Heart left ventricle (tissue), 16 donors: ENCODE results near the gene SLC5A6. TPM values are rescaled to one million over a fixed set of nuclear protein-coding genes. Genes with fewer than 3 reads are reported as not detected.

Experiments
- ATAC-seq, 4 donors: fragments of 200-7000 bp; cut with Tn5 transposase; one replicate each; pipeline ENCODE4 v1.9.1; 2020 to 2022; ENCODE audit warnings: moderate library complexity in 4 of 4, mild to moderate bottlenecking in 3 of 4, moderate number of reproducible peaks in 1 of 4
- DNase-seq, 5 donors: peaks; one replicate each; pipeline ENCODE4 v3.0.0-alpha.2; 2020
- H3K27ac ChIP-seq, 12 donors: fragments of 200-600 bp; sonication (generic) in 4 of 12; one replicate each; pipeline versions ENCODE4 v1.5.0 to v1.8.0; 2016 to 2022; ENCODE audit warnings: mild to moderate bottlenecking in 2 of 12
- H3K27me3 ChIP-seq, 9 donors: fragments of 200-600 bp; sonication (generic) in 2 of 9; one replicate each; pipeline versions ENCODE4 v1.5.1 to v1.8.0; 2016 to 2022; ENCODE audit warnings: mild to moderate bottlenecking in 3 of 9
- H3K36me3 ChIP-seq, 9 donors: fragments of 200-600 bp; sonication (generic) in 2 of 9; one replicate each; pipeline versions ENCODE4 v1.5.0 to v1.8.0; 2018 to 2022; ENCODE audit warnings: mild to moderate bottlenecking in 2 of 9
- H3K4me1 ChIP-seq, 12 donors: fragments of 200-600 bp; sonication (generic) in 4 of 12; one replicate each; pipeline versions ENCODE4 v1.5.0 to v1.8.0; 2016 to 2022; ENCODE audit warnings: mild to moderate bottlenecking in 3 of 12
- H3K4me3 ChIP-seq, 12 donors: fragments of 200-600 bp; sonication (generic) in 4 of 12; one replicate each; pipeline versions ENCODE4 v1.5.0 to v1.8.0; 2017 to 2022; ENCODE audit warnings: mild to moderate bottlenecking in 9 of 12, moderate library complexity in 4 of 12
- H3K9me3 ChIP-seq, 12 donors: fragments of 200-600 bp; sonication (generic) in 4 of 12; one replicate each; pipeline versions ENCODE4 v1.5.0 to v1.8.0; 2016 to 2022; ENCODE audit warnings: mild to moderate bottlenecking in 1 of 12
- CTCF ChIP-seq, 12 donors: fragments of 200-600 bp; sonication (generic) in 4 of 12; IDR thresholded peaks; one replicate each; pipeline versions ENCODE4 v1.5.0 to v1.8.0; 2018 to 2022; ENCODE audit warnings: antibody characterized with exemption in 12 of 12, mild to moderate bottlenecking in 5 of 12
- POLR2A ChIP-seq, 2 donors: fragments of 450-650 bp; IDR thresholded peaks; one replicate each; pipeline ENCODE4 v1.6.1; 2017; ENCODE audit warnings: antibody characterized with exemption in 2 of 2, mild to moderate bottlenecking in 2 of 2, moderate library complexity in 2 of 2
- WGBS, 4 donors: extraction: QIAGEN DNeasy Blood & Tissue Kit in 2 of 4; methylation state at CpG; one replicate each; pipeline versions ENCODE4 v1.1.5 to v1.1.7; 2013 to 2018; 5-methylcytosine and 5-hydroxymethylcytosine counted together
- intact Hi-C, 10 donors: fragments of 100-400 bp; cut with DNase I; formaldehyde crosslinking; loops; one replicate each; pipeline versions ENCODE4 v1.11.1 to v1.14.2; 2022
- polyA plus RNA-seq, 2 donors: library from polyadenylated mRNA; stranded (reverse); fragments of 200-250 nt; gene quantifications; one replicate each; pipeline ENCODE4 v1.2.3, GENCODE V29; 2013
- total RNA-seq, 9 donors: library from RNA; depleted of rRNA in 2 of 9; stranded (reverse); fragments of >200 nt in 2 of 9; fragmentation: NEBNext Ultra II Directional in 3 of 9; extraction: Animal tissue kit (Norgen Biotek cat#: 25700) in 3 of 9; gene quantifications; one replicate each; pipeline versions ENCODE4 v1.1.0 to v1.2.4, GENCODE V29; 2016 to 2023
- donor health status: ischemic (EF 13 %, LVEDD 7.1; RV severe dilation, severe dysfunction).
- donor health status: healthy with polysubstance abuse.
- donor health status: DM: no; HTN: yes; CAD: no.
- donor health status: DM: no; HTN: no; CAD: no.
- donor health status: ischemic (EF 25% LVEDD 6.9; RV normal size, moderate dysfunction).
- donor health status: ischemic (EF 25% LVEDD 5.7; RV mildly dilated, moderate dysfunction).
- donor health status: healthy.
- donor health status: DM: yes; HTN: yes; CAD: no.
- donor health status: ischemic (EF 35%, LVEDD 5.7; RV mildly dilated, moderate dysfunction).
- donor health status: nonischemic (EF 11% LVEDD 7.7; RV severe dilation, severe dysfunction).
- donor health status: DM: yes; HTN: yes; CAD: no.
- donor health status: PGD.
- donor health status: ischemic (EF 29% LVEDD 5.4; RV normal size, mild dysfunction).
- donor health status: nonischemic (EF 23%, LVEDD 6.1; RV moderate dilation, normal function).

SLC5A6 gene
- total and polyA plus RNA-seq, 11 donors, result 6.3 to 37.7 (median 10.3) TPM

- intact Hi-C loops, result no loop called here
- Histone ChIP-seq H3K27me3 (no peaks in the 10 kb centered on the region), H3K4me1 (peaks cover 0 to 26% (median 5%) of the 10 kb centered on the region in 12 donors), H3K27ac (peak overlapping the region in 1 of 12 donors; percentile 53), H3K9me3 (no peaks in the 10 kb centered on the region), H3K4me3 (no peak overlapping the region), H3K36me3 (peaks cover 0 to 74% (median 60%) of the 10 kb centered on the region in 9 donors)
- TF ChIP-seq CTCF (IDR thresholded peaks at IDR 0.05), result no peak
- no peak for TF ChIP-seq POLR2A (IDR thresholded peaks at IDR 0.05)
- no peak for DNase-seq
- 86 to 97% (median 96%) methylated on average over 5 to 16 of the region's 16 CpGs for WGBS, 4 donors
- no peak for ATAC-seq
These were observed 30.5 kb upstream of the SLC5A6 start for GRCh38 chr2:27242614-27242951.

GRCh38 chr2:27241761-27242613 lies 29.9 kb upstream of the SLC5A6 start:
- ATAC-seq, result no peak
- no peak overlapping the region for H3K4me3 ChIP-seq
- no peaks in the 10 kb centered on the region for H3K9me3 ChIP-seq
- DNase-seq, result no peak
- no peaks in the 10 kb centered on the region for H3K27me3 ChIP-seq
- WGBS, 4 donors, result 83 to 91% (median 86%) methylated on average over 18 to 24 of the region's 24 CpGs
- peaks cover 0 to 26% (median 5%) of the 10 kb centered on the region in 12 donors for H3K4me1 ChIP-seq
- intact Hi-C loops, result no loop called here
- TF ChIP-seq CTCF (IDR thresholded peaks at IDR 0.05) (no peak), POLR2A (IDR thresholded peaks at IDR 0.05) (no peak)
- H3K27ac ChIP-seq, result no peak overlapping the region
- H3K36me3 ChIP-seq, result peaks cover 0 to 80% (median 66%) of the 10 kb centered on the region in 9 donors

- intact Hi-C loops, result no loop called here
- Histone ChIP-seq H3K4me1 (peaks cover 0 to 24% (median 5%) of the 10 kb centered on the region in 12 donors), H3K4me3 (no peak overlapping the region), H3K27ac (no peak overlapping the region), H3K9me3 (no peaks in the 10 kb centered on the region), H3K27me3 (no peaks in the 10 kb centered on the region), H3K36me3 (peaks cover 0 to 96% (median 82%) of the 10 kb centered on the region in 9 donors)
- TF ChIP-seq CTCF (IDR thresholded peaks at IDR 0.05) (no peak), POLR2A (IDR thresholded peaks at IDR 0.05) (no peak)
- 88 to 96% (median 92%) methylated on average over 9 of the region's 9 CpGs for WGBS, 4 donors
- DNase-seq, result peak in 1 of 5 donors; percentile 44
- ATAC-seq, result no peak
These were observed 28.3 kb upstream of the SLC5A6 start for GRCh38 chr2:27240406-27240805.

- Histone ChIP-seq H3K27me3 (no peaks in the 10 kb centered on the region), H3K4me1 (peaks cover 0 to 18% (median 5%) of the 10 kb centered on the region in 12 donors), H3K9me3 (no peaks in the 10 kb centered on the region), H3K27ac (no peak overlapping the region), H3K4me3 (no peak overlapping the region), H3K36me3 (peaks cover 0 to 99% (median 96%) of the 10 kb centered on the region in 9 donors)
- intact Hi-C loops, result no loop called here
- WGBS, 4 donors, result 92 to 98% (median 95%) methylated on average over 5 to 8 of the region's 8 CpGs
- DNase-seq, result no peak
- TF ChIP-seq POLR2A (IDR thresholded peaks at IDR 0.05) (no peak), CTCF (IDR thresholded peaks at IDR 0.05) (no peak)
- ATAC-seq, result no peak
These were observed 26.9 kb upstream of the SLC5A6 start for GRCh38 chr2:27238976-27239375.
